HG03135 (cell line): ENCODE data around the gene GAREM1.
"Not testable (repeated sequence)": the region's sequence is repeated elsewhere in the genome, so short reads cannot be mapped to it uniquely, and the experiment has no call there.

Source experiments
- ATAC-seq: cut with Tn5 transposase; IDR thresholded peaks from one replicate; pipeline ENCODE4 v1.9.1; 2021; ENCODE audit warnings: mild to moderate bottlenecking, moderate library complexity; ENCODE audit not compliant: unreplicated experiment

The GAREM1 gene

DNA sequence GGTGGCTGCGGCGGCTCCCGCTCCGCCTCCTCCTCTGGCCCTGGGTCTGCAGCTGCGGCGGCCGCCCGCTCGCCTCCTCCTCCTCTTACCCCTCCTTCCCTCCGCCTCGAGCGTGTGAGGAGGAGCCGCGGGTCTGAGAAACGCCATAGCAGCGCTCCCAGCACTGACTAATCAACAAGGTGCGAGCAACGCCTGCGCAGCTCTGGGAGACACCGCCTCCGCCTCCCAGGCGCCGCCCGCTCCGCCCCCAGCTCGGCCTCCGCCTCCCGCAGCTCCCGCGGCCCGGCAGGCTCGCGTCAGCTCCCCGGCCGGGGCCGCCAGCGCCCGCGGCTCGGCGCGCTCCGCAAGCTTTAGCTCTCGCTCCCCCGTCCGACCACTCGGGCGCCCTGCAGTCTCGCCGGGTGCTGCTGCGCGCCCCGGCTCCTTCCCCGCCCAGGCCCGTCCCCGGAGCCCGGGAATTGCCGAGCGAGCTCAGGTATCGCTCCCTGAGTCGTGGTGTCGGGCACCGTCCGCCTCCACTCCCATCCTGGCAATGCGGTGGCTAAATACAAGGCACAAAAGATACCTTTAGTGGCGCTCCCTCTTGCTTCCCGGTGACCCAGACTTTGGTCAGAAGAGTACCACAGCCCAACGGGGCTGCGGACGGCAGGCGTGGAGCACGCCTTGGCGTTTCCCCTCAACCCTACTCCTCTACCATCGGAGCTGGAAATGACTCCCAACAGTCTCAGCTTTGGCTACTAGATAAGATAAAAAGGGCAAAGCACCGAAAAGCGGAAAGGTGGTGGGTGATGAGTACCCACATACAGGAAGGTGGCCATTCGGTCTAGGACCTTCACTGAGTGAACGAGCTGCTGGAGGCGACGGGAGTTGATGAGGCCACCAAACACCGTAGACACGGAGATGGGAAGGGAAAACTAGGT is at the start of gene GAREM1:
TSS of gene GAREM1 (minus strand) at position 169 of the 920 bp plus-strand sequence. CDS start 454 bp downstream, outside the sequence.
- ATAC-seq: peak; percentile 99

DNA sequence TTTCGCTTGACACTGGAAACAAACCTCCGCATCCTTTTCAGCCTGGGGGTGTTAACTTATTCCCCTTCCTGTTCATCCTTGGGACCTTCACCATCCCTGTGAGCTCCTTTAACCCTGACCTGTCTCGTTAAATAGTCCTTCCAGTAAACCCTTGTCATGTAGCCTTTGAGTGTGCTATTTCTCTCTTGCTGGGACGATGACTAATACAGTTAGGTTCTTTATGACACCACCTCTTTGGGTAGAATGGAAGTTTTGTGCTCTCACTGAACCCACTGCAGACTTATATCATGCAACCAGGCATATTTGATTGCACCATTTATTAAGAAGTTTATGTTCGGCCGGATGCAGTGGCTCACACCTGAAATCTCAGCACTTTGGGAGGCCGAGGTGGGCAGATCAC is 40.5 kb upstream of the GAREM1 start:
- no peak for ATAC-seq

- no peak for ATAC-seq
These were observed 38.4 kb upstream of the GAREM1 start for GRCh38 chr18:32509111-32509510.

DNA sequence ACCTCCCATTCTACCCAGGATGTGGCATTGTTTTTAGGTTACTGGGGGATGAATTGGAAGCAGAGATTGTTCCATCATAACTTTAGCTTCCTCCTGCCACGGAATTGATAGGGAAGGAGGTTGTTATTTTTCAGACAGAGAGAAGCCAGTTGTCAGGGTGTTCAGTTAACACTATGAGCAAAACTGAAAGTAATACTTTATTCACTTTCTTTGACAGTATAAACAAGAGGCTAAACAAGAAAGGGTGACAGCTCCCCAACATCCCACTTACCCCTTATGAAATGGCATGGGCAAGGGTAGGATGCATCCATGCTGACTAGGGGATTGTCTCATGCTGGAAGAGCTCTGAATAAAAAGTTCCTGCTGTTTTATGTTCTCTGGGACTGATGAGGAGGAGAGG is 36.4 kb upstream of the GAREM1 start:
- ATAC-seq: no peak

DNA sequence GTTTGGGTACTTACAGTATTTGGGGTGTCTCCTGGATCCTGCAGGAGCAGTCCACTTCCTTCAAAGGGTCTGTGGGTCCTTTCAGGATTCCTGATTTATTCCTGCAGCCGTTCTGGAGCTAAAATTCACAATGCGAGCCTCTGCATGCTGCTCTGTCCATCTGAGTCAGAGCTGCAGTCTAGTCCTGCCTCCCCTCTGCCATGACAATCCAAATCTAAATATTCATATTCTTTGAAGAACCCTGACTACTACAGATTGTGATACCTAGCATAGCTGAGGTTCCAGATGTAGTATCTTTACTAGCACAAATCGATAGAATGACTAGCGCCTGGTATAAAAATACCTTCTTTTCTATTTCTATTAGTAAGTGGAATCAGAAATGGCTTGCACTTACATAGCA is 31.3 kb upstream of the GAREM1 start:
- no peak for ATAC-seq

DNA sequence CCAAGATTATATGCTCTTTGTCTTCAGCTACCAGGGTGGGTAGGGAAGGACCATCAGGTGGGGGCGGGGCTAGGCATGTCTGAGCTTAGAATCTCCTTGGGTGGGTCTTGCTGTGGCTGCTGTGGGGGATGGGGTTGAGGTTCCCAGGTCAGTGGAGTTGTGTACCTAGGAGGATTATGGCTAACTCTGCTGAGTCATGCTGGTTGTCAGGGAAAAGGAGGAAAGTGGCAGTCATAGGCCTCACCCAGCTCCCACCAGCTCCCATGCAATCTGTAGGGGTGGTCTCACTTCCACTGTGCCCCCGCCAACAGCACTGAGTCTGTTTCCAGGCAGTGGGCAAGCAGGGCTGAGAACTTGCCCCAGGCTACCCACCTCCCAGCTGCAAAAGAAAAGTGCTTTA is 30.6 kb upstream of the GAREM1 start:
- ATAC-seq: not testable (repeated sequence)

- ATAC-seq: no peak
These were observed 12.3 kb upstream of the GAREM1 start for GRCh38 chr18:32483002-32483401.

GRCh38 chr18:32482117-32482516 is 11.4 kb upstream of the GAREM1 start:
- no peak for ATAC-seq

GRCh38 chr18:32480581-32480980 is 9.9 kb upstream of the GAREM1 start:
- no peak for ATAC-seq

GRCh38 chr18:32478807-32479206 is 8.1 kb upstream of the GAREM1 start:
- no peak for ATAC-seq

- no peak for ATAC-seq
These were observed 7.6 kb upstream of the GAREM1 start for GRCh38 chr18:32478317-32478716.

DNA sequence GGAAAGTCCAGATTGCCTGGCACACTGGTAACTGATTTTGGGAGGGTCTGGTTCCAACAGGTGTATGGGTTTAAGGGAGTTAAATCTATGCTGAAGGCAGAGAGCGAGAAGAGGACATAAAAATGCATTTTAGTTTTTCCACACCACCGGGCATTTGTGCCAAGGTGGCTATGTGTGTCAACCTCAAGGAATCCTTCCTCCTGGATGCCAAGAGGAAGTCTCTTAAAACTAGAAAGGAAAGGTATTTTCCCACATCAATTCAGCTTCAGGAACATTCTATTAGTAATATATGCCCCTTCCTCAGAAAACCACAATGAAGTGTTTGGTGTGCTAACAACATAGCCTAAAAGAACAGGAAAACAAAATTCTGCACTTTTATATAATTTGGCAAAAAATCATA is 5.4 kb upstream of the GAREM1 start:
- ATAC-seq: no peak

GRCh38 chr18:32475069-32475468 is 4.4 kb upstream of the GAREM1 start:
- not testable (repeated sequence) for ATAC-seq

GRCh38 chr18:32473325-32473724 is 2.6 kb upstream of the GAREM1 start:
- no peak for ATAC-seq

DNA sequence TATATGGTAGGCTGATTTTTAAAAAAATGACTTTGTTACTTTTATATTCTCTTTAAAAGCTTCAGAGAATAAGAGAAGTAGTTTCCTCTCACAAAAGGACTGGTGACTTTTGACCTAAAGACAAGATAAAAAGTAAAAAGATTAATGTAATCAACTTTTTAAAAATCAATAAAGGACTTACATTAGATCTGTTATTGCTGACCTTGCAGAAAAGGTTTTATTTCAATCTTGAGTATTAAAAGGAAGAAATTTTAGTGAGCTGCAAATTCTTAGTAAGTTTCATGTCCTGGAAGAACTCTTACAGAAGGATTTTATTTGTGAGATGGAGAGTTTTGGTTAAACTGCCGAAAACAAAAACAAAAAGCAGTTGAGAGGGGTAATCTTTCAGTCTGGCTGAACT is 2.2 kb upstream of the GAREM1 start:
- ATAC-seq: no peak

GRCh38 chr18:32470460-32470713 is 295 bp downstream of the GAREM1 start:
- ATAC-seq: peak; percentile 12

GRCh38 chr18:32469691-32470459 is 807 bp downstream of the GAREM1 start:
- peak; percentile 3 for ATAC-seq

DNA sequence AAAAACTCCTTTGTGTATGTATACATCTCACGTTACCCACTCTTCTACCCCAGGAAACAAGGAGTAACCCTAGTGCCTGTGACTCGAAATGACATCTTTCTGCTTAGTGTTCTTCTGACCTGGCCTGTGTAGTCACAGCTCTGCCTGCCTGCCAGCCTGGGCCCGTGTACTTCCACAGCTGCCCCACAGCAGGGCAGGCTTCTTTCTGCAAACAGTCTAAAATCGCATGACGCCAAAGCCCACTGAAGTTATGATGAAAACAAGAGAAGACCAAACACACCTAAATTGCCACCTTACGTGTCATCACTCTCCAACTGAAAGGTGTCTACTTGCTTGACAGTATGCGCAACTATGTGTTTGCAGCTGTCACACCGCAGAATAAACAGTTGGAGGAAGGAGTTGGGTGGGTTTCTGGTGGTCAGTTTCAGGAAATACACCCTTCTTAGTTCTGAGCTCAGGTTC is 1.5 kb downstream of the GAREM1 start:
- ATAC-seq: no peak

DNA sequence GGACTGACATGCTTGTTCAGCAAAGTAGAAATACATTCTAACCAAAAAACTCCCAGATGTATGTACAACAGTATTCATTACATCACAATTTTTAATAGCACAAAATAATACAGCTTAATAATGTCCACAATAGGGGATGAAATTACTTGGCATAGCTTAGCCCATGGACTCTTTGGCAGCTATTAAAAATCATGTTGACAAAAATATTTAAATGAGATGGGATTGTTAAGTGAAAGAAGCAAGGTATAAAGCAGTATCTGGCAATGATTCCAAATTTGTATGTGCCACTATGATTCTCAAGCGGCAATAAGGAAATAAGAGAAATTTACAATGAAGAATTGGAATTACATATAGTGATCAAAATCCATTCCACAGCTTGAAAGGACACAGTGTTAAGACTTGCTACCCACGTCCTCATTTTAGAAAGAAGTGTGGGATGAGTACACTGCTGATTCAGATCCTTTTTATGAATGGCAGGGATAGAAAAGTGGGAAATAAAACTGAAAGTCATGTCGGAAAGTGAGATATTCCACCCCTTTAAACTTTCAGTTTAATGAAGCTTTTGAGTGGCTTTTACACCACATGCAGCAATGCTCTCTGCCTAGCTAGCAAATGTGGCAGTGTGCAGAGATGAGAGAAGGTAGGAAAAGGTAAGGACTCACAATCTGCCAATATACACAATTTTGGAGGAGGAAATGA is 2.4 kb downstream of the GAREM1 start:
- no peak for ATAC-seq

- no peak for ATAC-seq
These were observed 8.9 kb downstream of the GAREM1 start for GRCh38 chr18:32461709-32462272.

DNA sequence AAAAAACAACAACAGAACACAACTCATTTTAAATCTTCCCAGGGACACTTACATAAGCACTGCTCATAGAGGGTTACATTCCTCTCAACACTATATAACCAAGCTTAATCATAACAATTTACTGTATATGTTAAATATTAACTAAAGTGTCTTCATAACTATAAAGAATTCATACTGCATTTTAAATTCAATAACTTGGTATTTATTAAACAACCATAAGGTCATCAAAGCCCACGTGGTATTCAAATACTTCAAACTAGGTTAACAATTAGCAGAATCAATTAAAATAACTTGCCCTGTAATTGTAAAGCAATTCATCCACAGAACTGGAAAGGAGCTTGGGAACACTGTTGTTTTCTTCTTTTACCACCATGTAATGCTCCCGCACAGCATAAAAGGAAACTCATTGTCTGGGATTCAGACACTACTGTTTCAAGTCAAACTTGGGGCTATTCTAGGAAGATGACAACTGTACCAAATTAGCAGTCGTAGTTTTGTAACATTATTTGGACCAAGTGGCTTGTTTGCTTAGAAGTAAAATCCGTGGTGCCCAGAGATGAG is 10.4 kb downstream of the GAREM1 start:
- ATAC-seq: no peak
